ENCODE measurements around the gene ZFHX3. TPM values are rescaled to one million over a fixed set of nuclear protein-coding genes. Genes with fewer than 3 reads are reported as not detected.

ZFHX3 gene
- total and polyA plus RNA-seq, 9 donors, result 3.4 to 17.6 (median 11.9) TPM

- whole genome bisulfite sequencing, 3 donors, result 56 to 66% (median 63%) methylated on average over 2 of the region's 2 CpGs
- Histone ChIP-seq H3K4me1 (ENCODE audit: insufficient read depth) (peaks cover 4% of the 10 kb centered on the region), H3K27me3 (no peaks in the 10 kb centered on the region), H3K36me3 (no peaks in the 10 kb centered on the region), H3K9me3 (no peaks in the 10 kb centered on the region), H3K27ac (no peak overlapping the region), H3K4me3 (no peak overlapping the region)
- DNase-seq, result no peak
- intact Hi-C loops (cut with DNase I), result no loop called here
- TF ChIP-seq POLR2A (IDR thresholded peaks at IDR 0.05) (no peak), EP300 (IDR thresholded peaks at IDR 0.05) (no peak), CTCF (IDR thresholded peaks at IDR 0.05) (no peak)
These were observed 294.0 kb downstream of the ZFHX3 start for GRCh38 chr16:72753881-72754280.

DNA sequence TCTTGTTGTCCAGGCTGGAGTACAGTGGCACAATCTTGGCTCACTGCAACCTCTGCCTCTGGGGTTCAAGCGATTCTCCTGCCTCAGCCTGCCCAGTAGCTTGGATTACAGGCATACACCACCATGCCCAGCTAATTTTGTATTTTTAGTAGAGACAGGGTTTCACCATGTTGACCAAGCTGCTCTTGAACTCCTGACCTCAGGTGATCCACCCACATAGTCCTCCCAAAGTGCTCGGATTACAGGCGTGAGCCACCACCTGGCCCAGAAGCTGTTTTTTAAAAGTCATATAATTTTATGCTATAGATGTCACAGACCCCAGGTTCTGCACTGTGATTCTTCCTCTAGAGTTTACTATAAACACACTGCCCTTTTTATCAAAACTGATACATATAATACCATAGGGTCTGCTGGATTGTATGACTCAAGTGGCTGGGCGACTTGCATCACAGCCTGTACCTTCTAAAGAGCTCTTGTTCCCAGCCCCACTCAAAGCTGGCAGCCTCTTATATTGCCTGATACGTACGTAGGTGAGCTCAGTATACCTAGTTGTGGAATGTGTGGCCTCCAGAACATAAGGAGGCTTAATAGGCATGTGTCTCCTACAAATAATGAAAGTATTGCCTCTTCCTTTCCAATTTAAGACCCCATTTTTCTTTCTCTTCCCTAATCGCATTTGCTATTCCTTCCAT, 295.8 kb downstream of the ZFHX3 start:
- no peak for DNase-seq
- 95 to 97% (median 96%) methylated on average over 7 of the region's 7 CpGs for WGBS, 3 donors
- TF ChIP-seq POLR2A (IDR thresholded peaks at IDR 0.05), result no peak
- no peak for TF ChIP-seq EP300 (IDR thresholded peaks at IDR 0.05)
- TF ChIP-seq CTCF (IDR thresholded peaks at IDR 0.05), result no peak
- H3K9me3 ChIP-seq, result no peaks in the 10 kb centered on the region
- H3K27me3 ChIP-seq, result no peaks in the 10 kb centered on the region
- peaks cover 4% of the 10 kb centered on the region for H3K4me1 ChIP-seq (ENCODE audit: insufficient read depth)
- no peaks in the 10 kb centered on the region for H3K36me3 ChIP-seq
- no peak overlapping the region for H3K4me3 ChIP-seq
- intact Hi-C loops (cut with DNase I), result no loop called here
- no peak overlapping the region for H3K27ac ChIP-seq

GRCh38 chr16:72751076-72751475, 296.9 kb downstream of the ZFHX3 start:
- no peak for TF ChIP-seq CTCF (IDR thresholded peaks at IDR 0.05)
- TF ChIP-seq EP300 (IDR thresholded peaks at IDR 0.05), result no peak
- no peak for TF ChIP-seq POLR2A (IDR thresholded peaks at IDR 0.05)
- no peaks in the 10 kb centered on the region for H3K36me3 ChIP-seq
- H3K27ac ChIP-seq, result no peak overlapping the region
- WGBS, 3 donors, result 76 to 79% (median 78%) methylated on average over 3 of the region's 3 CpGs
- H3K9me3 ChIP-seq, result no peaks in the 10 kb centered on the region
- DNase-seq, result no peak
- no peak overlapping the region for H3K4me3 ChIP-seq
- no peaks in the 10 kb centered on the region for H3K27me3 ChIP-seq
- intact Hi-C loops (cut with DNase I), result no loop called here
- peaks cover 4% of the 10 kb centered on the region for H3K4me1 ChIP-seq (ENCODE audit: insufficient read depth)

DNA sequence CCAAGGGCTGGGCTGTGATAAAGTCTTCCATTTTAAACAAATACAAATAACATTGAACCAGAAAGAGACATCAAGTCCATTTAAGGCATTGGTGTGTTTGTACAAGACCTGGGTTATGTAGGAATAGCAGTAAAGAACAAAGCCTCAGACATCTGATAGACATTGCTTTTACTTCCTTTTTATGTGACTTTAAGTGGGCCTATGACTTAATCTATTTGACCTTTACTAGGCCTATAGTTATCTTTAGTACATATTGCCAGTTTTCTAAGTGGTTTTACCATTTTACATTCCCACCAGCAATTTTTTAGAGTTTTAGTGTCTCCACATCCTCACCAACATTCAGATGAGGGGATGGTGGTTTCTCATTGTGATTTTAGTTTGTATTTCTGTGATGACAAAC, 298.8 kb downstream of the ZFHX3 start:
- H3K36me3 ChIP-seq, result no peaks in the 10 kb centered on the region

More for the DNA sequence above, 298.8 kb downstream of the ZFHX3 start:
- Histone ChIP-seq H3K4me3 (no peak overlapping the region), H3K4me1 (ENCODE audit: insufficient read depth) (peaks cover 4% of the 10 kb centered on the region), H3K9me3 (no peaks in the 10 kb centered on the region), H3K27me3 (no peaks in the 10 kb centered on the region), H3K27ac (no peak overlapping the region)
- DNase-seq, result no peak
- intact Hi-C loops (cut with DNase I), result no loop called here
- TF ChIP-seq EP300 (IDR thresholded peaks at IDR 0.05) (no peak), POLR2A (IDR thresholded peaks at IDR 0.05) (no peak), CTCF (IDR thresholded peaks at IDR 0.05) (no peak)

Measured in ovary (tissue), 9 donors.